Caco-2 (cell line): ENCODE measurements around the gene SELENOF. TPM values are rescaled to one million over a fixed set of nuclear protein-coding genes. Genes with fewer than 3 reads are reported as not detected.

Experiments used
- BruUV-seq: library from RNA; stranded (reverse); fragments of 400-500 nt; replicated peaks from 2 replicates; lab custom pipeline; 2021; lab: Mats Ljungman, UMichigan
- CTCF ChIA-PET: fragments of 300-600 bp; sonication (Branson Sonifier 250); formaldehyde crosslinking; loops from one replicate; lab custom pipeline; 2022; ENCODE audit warnings: antibody characterized with exemption; lab: Charles Lee
- POLR2A ChIA-PET: fragments of 300-600 bp; sonication (Branson Sonifier 250); formaldehyde crosslinking; loops from one replicate; lab custom pipeline; 2022; ENCODE audit warnings: antibody characterized with exemption; lab: Charles Lee
- DNase-seq, 2 experiments: peaks; one replicate each; pipeline versions ENCODE4 v3.0.0 to v3.0.0-alpha.2; 2020 to 2022
- H3K27me3 ChIP-seq: replicated peaks from 2 replicates; pipeline ENCODE4 v1.6.0; 2011; ENCODE audit warnings: low read length; ENCODE audit not compliant: control insufficient read depth, insufficient read depth
- H3K36me3 ChIP-seq: 2 replicates; pipeline ENCODE4 v1.5.1; 2011; ENCODE audit warnings: low read length; ENCODE audit not compliant: control insufficient read depth, insufficient read depth
- H3K4me1 ChIP-seq: fragments of 250-450 bp; sonication (Bioruptor Pico); 2 replicates; pipeline ENCODE4 v1.5.1; 2020; ENCODE audit warnings: mild to moderate bottlenecking
- H3K4me3 ChIP-seq: 2 replicates; pipeline ENCODE4 v1.5.1; 2011; ENCODE audit warnings: low read depth, mild to moderate bottlenecking, control low read depth, low read length
- H3K9me3 ChIP-seq: fragments of 250-450 bp; sonication (Bioruptor Pico); 2 replicates; pipeline ENCODE4 v1.5.1; 2020; ENCODE audit warnings: mild to moderate bottlenecking, moderate library complexity
- H3K27ac Mint-ChIP-seq: one replicate; pipeline ENCODE4 v1.8.0; 2022; ENCODE audit warnings: mixed read lengths; ENCODE audit not compliant: unreplicated experiment
- H3K27me3 Mint-ChIP-seq: one replicate; pipeline ENCODE4 v1.8.0; 2022; ENCODE audit warnings: mixed read lengths; ENCODE audit not compliant: insufficient read depth, unreplicated experiment
- H3K36me3 Mint-ChIP-seq: one replicate; pipeline ENCODE4 v1.8.0; 2022; ENCODE audit warnings: mild to moderate bottlenecking, mixed read lengths; ENCODE audit not compliant: insufficient read depth, unreplicated experiment
- H3K4me1 Mint-ChIP-seq: one replicate; pipeline ENCODE4 v1.8.0; 2022; ENCODE audit warnings: low read depth, mixed read lengths; ENCODE audit not compliant: unreplicated experiment
- H3K4me3 Mint-ChIP-seq: one replicate; pipeline ENCODE4 v1.8.0; 2022; ENCODE audit warnings: mild to moderate bottlenecking, moderate library complexity, mixed read lengths; ENCODE audit not compliant: unreplicated experiment
- H3K9me3 Mint-ChIP-seq: one replicate; pipeline ENCODE4 v1.8.0; 2022; ENCODE audit warnings: mixed read lengths; ENCODE audit not compliant: unreplicated experiment
- intact Hi-C: fragments of 100-400 bp; cut with micrococcal nuclease; formaldehyde crosslinking; loops from one replicate; pipeline ENCODE4 v1.10.0; 2022; ENCODE audit not compliant: unreplicated experiment
- total RNA-seq: library from RNA; stranded (reverse); gene quantifications from 2 replicates; pipeline ENCODE4 v1.2.3, GENCODE V29; 2022
- TF ChIP-seq, protein P1 (sequence below), 2 experiments: fragments of 200-600 bp in 1 of 2; IDR thresholded peaks; 1 replicate in 1 of 2; 2 replicates in 1 of 2; pipeline versions ENCODE4 v1.5.1 to v1.8.0; 2011 to 2022; ENCODE audit warnings: antibody characterized with exemption in 1 of 2, control low read depth in 1 of 2, inconsistent platforms in 1 of 2, low read depth in 1 of 2, low read length in 1 of 2, mild to moderate bottlenecking in 1 of 2, moderate library complexity in 1 of 2; ENCODE audit not compliant: insufficient read depth in 1 of 2, severe bottlenecking in 1 of 2, unreplicated experiment in 1 of 2

The SELENOF gene
- total RNA-seq, 1 experiment from 2014 or later, result 161 TPM

DNA sequence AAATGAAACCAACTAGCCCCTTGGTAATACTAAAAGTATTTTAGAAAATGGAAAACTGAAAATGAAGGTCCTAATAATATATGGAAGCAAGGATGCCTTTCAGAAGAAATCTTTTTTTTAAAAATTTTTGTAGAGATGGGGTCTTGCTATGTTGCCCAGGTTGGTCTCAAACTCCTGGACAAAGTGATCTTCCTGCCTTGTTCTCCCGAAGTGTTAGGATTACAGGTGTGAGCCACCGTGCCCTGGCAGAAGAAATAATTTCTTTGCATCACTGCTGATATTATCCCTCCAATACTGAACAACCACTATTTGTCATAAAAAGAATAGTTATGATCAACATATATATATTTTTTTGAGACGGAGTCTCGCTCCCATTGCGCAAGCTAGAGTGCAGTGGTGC, 25.6 kb downstream of the SELENOF start:
- CTCF ChIA-PET, result no interaction called here

DNA sequence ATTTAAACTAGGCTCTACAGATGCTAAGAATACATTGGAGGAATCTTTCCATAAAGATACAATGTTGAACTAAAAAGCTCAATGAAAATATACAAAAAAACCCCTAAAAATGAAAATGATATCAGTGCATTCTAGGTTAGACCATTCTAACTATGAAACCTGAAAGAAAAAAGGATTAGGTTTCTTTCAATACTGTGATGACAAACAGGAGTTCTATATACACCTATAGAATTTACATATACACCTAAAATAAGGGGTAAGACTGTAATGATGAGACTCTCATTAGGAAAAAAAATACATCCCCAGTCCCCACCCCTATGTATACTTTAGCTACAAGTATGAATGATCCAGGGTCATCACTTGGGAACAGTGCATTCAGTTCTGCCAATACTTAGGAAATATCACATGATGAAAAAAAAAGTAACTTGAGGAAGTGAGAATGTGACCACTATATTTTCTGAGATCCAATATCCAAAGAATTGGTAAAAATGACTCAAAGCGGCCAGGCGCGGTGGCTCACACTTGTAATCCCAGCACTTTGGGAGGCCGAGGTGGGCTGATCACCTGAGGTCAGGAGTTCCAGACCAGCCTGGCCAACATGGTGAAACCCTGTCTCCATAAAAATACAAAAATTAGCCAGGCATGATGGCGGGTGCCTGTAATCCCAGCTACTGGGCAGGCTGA, 26.3 kb downstream of the SELENOF start:
- Mint-ChIP-seq H3K4me1 (no peaks in the 10 kb centered on the region), H3K27me3 (no peaks in the 10 kb centered on the region), H3K36me3 (no peaks in the 10 kb centered on the region), H3K4me3 (no peak overlapping the region), H3K27ac (no peak overlapping the region), H3K9me3 (no peaks in the 10 kb centered on the region)
- intact Hi-C loops, result no loop called here
- ChIA-PET CTCF (no interaction called here), POLR2A (no interaction called here)
- TF ChIP-seq, protein P1, sequence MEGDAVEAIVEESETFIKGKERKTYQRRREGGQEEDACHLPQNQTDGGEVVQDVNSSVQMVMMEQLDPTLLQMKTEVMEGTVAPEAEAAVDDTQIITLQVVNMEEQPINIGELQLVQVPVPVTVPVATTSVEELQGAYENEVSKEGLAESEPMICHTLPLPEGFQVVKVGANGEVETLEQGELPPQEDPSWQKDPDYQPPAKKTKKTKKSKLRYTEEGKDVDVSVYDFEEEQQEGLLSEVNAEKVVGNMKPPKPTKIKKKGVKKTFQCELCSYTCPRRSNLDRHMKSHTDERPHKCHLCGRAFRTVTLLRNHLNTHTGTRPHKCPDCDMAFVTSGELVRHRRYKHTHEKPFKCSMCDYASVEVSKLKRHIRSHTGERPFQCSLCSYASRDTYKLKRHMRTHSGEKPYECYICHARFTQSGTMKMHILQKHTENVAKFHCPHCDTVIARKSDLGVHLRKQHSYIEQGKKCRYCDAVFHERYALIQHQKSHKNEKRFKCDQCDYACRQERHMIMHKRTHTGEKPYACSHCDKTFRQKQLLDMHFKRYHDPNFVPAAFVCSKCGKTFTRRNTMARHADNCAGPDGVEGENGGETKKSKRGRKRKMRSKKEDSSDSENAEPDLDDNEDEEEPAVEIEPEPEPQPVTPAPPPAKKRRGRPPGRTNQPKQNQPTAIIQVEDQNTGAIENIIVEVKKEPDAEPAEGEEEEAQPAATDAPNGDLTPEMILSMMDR (IDR thresholded peaks at IDR 0.05; ENCODE audit: insufficient read depth in 1 of 2, low read depth in 1 of 2, low read length in 1 of 2, severe bottlenecking in 1 of 2, unreplicated experiment in 1 of 2), result no peak
- DNase-seq, result no peak
- Histone ChIP-seq H3K27me3 (no peaks in the 10 kb centered on the region), H3K36me3 (no peaks in the 10 kb centered on the region), H3K4me3 (no peak overlapping the region), H3K9me3 (no peaks in the 10 kb centered on the region), H3K4me1 (no peaks in the 10 kb centered on the region)
- no TSS peak for BruUV-seq

More for the DNA sequence above, 25.6 kb downstream of the SELENOF start:
- no peaks in the 10 kb centered on the region for H3K36me3 Mint-ChIP-seq
- intact Hi-C loops, result no loop called here
- H3K27me3 ChIP-seq, result no peaks in the 10 kb centered on the region
- POLR2A ChIA-PET, result no interaction called here
- no TSS peak for BruUV-seq
- H3K4me3 Mint-ChIP-seq, result no peak overlapping the region
- H3K4me3 ChIP-seq, result no peak overlapping the region
- DNase-seq, result no peak
- H3K36me3 ChIP-seq, result no peaks in the 10 kb centered on the region
- no peaks in the 10 kb centered on the region for H3K27me3 Mint-ChIP-seq
- no peak overlapping the region for H3K27ac Mint-ChIP-seq
- no peaks in the 10 kb centered on the region for H3K4me1 ChIP-seq
- TF ChIP-seq, protein P1 (IDR thresholded peaks at IDR 0.05; ENCODE audit: insufficient read depth in 1 of 2, low read depth in 1 of 2, low read length in 1 of 2, severe bottlenecking in 1 of 2, unreplicated experiment in 1 of 2), result no peak
- no peaks in the 10 kb centered on the region for H3K9me3 Mint-ChIP-seq
- H3K4me1 Mint-ChIP-seq, result no peaks in the 10 kb centered on the region
- H3K9me3 ChIP-seq, result no peaks in the 10 kb centered on the region

DNA sequence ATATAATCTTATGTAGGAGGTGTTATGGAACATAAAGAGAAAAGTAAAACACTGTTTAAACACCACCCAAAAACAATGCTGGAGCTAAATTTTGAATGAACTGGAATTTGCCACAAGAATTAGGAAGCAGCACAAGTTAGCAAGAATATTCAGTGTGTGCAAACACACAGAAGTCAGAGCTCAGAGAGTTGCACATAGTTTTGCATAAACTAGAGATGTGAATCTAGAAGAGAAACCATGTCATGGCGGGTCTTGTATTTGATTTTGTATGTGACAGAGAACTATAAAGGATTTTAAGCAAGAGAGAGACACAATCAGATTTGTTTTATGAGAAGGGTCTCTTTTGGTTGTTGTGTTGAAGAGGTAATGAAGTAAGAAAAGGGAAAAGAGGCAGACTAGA, 38.2 kb downstream of the SELENOF start:
- Mint-ChIP-seq H3K4me1 (no peaks in the 10 kb centered on the region), H3K27me3 (no peaks in the 10 kb centered on the region), H3K9me3 (no peaks in the 10 kb centered on the region), H3K36me3 (peaks cover 22% of the 10 kb centered on the region), H3K4me3 (no peak overlapping the region), H3K27ac (no peak overlapping the region)
- Histone ChIP-seq H3K27me3 (no peaks in the 10 kb centered on the region), H3K9me3 (no peaks in the 10 kb centered on the region), H3K4me1 (no peaks in the 10 kb centered on the region), H3K4me3 (no peak overlapping the region), H3K36me3 (no peaks in the 10 kb centered on the region)
- intact Hi-C loops, result no loop called here
- no peak for DNase-seq
- TF ChIP-seq, protein P1 (IDR thresholded peaks at IDR 0.05; ENCODE audit: insufficient read depth in 1 of 2, low read depth in 1 of 2, low read length in 1 of 2, severe bottlenecking in 1 of 2, unreplicated experiment in 1 of 2), result no peak
- POLR2A ChIA-PET, result no interaction called here
- no TSS peak for BruUV-seq
- CTCF ChIA-PET, result no interaction called here
